Stimulated activated CD4-positive, alpha-beta T cell treated with anti-CD3 and anti-CD28 coated beads, Interleukin-2, amount 100 ng/mL, for 48 hours (primary cell): ENCODE measurements around the gene UQCR11.
"Not testable (repeated sequence)": the region's sequence is repeated elsewhere in the genome, so short reads cannot be mapped to it uniquely, and the experiment has no call there.

ENCODE experiments used
- DNase-seq, 2 donors: peaks; one replicate each; pipeline ENCODE4 v3.0.0-alpha.2; 2020

The UQCR11 gene

GRCh38 chr19:1605236-1606137, at the start of gene UQCR11:
UQCR11 (minus strand) TSS chr19:1605462; CDS start chr19:1605409, 53 bp downstream.
- peak; percentile 88 to 89 for DNase-seq

- no peak for DNase-seq
Observed at GRCh38 chr19:1654178-1654792, 49.0 kb upstream of the UQCR11 start.

GRCh38 chr19:1653300-1653628, 48.0 kb upstream of the UQCR11 start:
- no peak for DNase-seq

GRCh38 chr19:1652471-1653299, 47.4 kb upstream of the UQCR11 start, which contains the start of gene TCF3:
TCF3 (minus strand) TSS chr19:1652615; CDS start chr19:1650248, 2,367 bp downstream.
- DNase-seq, result peak; percentile 97 to 98

- peak in 1 of 2 donors; percentile 30 for DNase-seq
Observed at GRCh38 chr19:1651568-1652291, 46.5 kb upstream of the UQCR11 start.

GRCh38 chr19:1650650-1651567, 45.6 kb upstream of the UQCR11 start:
- DNase-seq, result peak; percentile 36 to 42

- DNase-seq, result no peak
Observed at GRCh38 chr19:1649706-1650649, 44.7 kb upstream of the UQCR11 start.

GRCh38 chr19:1648920-1649541, 43.8 kb upstream of the UQCR11 start:
- no peak for DNase-seq

GRCh38 chr19:1648459-1648849, 43.2 kb upstream of the UQCR11 start:
- no peak for DNase-seq

- no peak for DNase-seq
Observed at GRCh38 chr19:1647501-1648458, 42.5 kb upstream of the UQCR11 start.

- no peak for DNase-seq
Observed at GRCh38 chr19:1646659-1647453, 41.6 kb upstream of the UQCR11 start.

GRCh38 chr19:1646149-1646548, 40.9 kb upstream of the UQCR11 start:
- DNase-seq, result no peak

- DNase-seq, result no peak
Observed at GRCh38 chr19:1645299-1645698, 40.0 kb upstream of the UQCR11 start.

GRCh38 chr19:1644070-1644469, 38.8 kb upstream of the UQCR11 start:
- DNase-seq, result no peak

- not testable (repeated sequence) for DNase-seq
Observed at GRCh38 chr19:1640893-1641448, 35.7 kb upstream of the UQCR11 start.

- DNase-seq, result no peak
Observed at GRCh38 chr19:1636325-1637236, 31.3 kb upstream of the UQCR11 start.
